Right atrium auricular region (tissue), 2 donors: ENCODE data around the gene CNOT8. TPM values are rescaled to one million over a fixed set of nuclear protein-coding genes. Genes with fewer than 3 reads are reported as not detected.
A peak's percentile ranks its signal among the peaks of the same experiment; 100 is the strongest.

Experiments used
- DNase-seq: peaks from one replicate; pipeline ENCODE4 v3.0.0-alpha.2; 2019; ENCODE audit warnings: low spot score
- H3K27ac ChIP-seq, 2 donors: fragments of 200-600 bp; sonication (generic); 1 replicate in 1 of 2; 2 replicates in 1 of 2; pipeline ENCODE4 v1.5.1; 2016 to 2019
- H3K27me3 ChIP-seq, 2 donors: fragments of 200-600 bp; sonication (generic); one replicate each; pipeline versions ENCODE4 v1.5.1 to v1.6.0; 2017 to 2019
- H3K36me3 ChIP-seq: fragments of 200-600 bp; sonication (generic); one replicate; pipeline ENCODE4 v1.5.1; 2016
- H3K4me1 ChIP-seq, 2 donors: fragments of 200-600 bp; sonication (generic); one replicate each; pipeline versions ENCODE4 v1.5.1 to v1.6.0; 2017 to 2019
- H3K4me3 ChIP-seq, 2 donors: fragments of 200-600 bp; sonication (generic); 1 replicate in 1 of 2; 2 replicates in 1 of 2; pipeline ENCODE4 v1.5.1; 2017 to 2019; ENCODE audit warnings: mild to moderate bottlenecking in 1 of 2, moderate library complexity in 1 of 2
- H3K9me3 ChIP-seq, 2 donors: fragments of 200-600 bp; sonication (generic); one replicate each; pipeline ENCODE4 v1.5.1; 2019
- total RNA-seq, 2 donors: library from RNA; depleted of rRNA; stranded (reverse); fragments of >200 nt; gene quantifications; one replicate each; pipeline ENCODE4 v1.1.0, GENCODE V29; 2016
- TF ChIP-seq, protein P1 (sequence below), 2 donors: fragments of 200-600 bp; sonication (generic); IDR thresholded peaks; one replicate each; pipeline ENCODE4 v1.5.1; 2019; ENCODE audit warnings: antibody characterized with exemption in 2 of 2

CNOT8 gene
- total RNA-seq, 2 donors from 2014 or later, result 28.0 to 31.4 TPM

DNA sequence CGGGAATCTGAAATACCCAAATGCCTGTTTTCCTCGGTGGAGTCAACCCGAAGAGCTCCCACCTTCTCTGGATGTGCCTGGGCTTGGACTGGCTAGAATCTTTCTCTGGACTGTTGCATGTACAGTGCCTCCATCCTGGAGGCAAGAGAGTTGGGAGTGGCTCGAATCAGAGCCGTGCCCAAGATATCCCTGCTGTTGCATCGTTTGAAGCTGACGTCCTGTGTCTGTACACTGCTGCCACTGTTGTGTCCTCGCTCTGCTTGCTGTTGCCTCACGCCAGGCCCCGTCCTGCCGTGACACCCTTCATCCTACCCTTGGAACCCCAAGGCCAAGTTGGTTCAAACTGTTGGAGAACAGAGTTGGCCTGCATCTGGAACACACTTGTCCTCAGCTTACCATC, 43.4 kb upstream of the CNOT8 start:
- no peak for DNase-seq
- TF ChIP-seq, protein P1, sequence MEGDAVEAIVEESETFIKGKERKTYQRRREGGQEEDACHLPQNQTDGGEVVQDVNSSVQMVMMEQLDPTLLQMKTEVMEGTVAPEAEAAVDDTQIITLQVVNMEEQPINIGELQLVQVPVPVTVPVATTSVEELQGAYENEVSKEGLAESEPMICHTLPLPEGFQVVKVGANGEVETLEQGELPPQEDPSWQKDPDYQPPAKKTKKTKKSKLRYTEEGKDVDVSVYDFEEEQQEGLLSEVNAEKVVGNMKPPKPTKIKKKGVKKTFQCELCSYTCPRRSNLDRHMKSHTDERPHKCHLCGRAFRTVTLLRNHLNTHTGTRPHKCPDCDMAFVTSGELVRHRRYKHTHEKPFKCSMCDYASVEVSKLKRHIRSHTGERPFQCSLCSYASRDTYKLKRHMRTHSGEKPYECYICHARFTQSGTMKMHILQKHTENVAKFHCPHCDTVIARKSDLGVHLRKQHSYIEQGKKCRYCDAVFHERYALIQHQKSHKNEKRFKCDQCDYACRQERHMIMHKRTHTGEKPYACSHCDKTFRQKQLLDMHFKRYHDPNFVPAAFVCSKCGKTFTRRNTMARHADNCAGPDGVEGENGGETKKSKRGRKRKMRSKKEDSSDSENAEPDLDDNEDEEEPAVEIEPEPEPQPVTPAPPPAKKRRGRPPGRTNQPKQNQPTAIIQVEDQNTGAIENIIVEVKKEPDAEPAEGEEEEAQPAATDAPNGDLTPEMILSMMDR (IDR thresholded peaks at IDR 0.05), result no peak
- Histone ChIP-seq H3K4me1 (peaks cover 0 to 8% of the 10 kb centered on the region in 2 donors), H3K4me3 (no peak overlapping the region), H3K36me3 (peaks cover 72% of the 10 kb centered on the region), H3K9me3 (no peaks in the 10 kb centered on the region), H3K27me3 (no peaks in the 10 kb centered on the region), H3K27ac (no peak overlapping the region)

DNA sequence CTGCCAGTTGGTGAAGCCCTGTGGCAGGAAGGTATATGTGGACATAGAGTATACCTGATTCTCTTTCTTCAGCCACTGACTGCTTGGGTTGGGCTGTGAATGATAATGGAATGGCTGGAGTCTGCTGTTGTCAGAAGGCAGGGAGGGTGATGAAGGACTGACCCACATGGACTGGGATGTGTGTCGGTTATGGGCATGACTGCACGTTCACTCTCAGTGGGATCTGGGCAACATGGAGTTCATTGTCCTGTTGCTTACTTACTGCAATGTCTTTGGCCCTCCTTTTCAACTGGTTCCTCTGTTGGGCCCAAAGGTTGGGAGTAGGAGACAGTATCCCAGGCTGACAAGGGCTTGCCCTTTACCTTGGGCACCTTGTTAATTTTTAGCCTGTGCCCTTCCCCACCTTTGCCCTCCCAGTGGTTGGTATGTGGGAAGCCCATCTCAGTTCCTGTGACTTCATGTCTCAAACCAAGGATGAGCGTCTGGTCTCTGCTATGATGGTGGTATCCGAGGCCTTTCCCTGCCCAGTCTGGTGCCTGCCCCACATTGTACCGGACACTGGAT, 42.7 kb upstream of the CNOT8 start:
- Histone ChIP-seq H3K27ac (no peak overlapping the region), H3K9me3 (no peaks in the 10 kb centered on the region), H3K4me1 (peaks cover 0 to 8% of the 10 kb centered on the region in 2 donors), H3K4me3 (no peak overlapping the region), H3K36me3 (peaks cover 72% of the 10 kb centered on the region), H3K27me3 (no peaks in the 10 kb centered on the region)
- TF ChIP-seq, protein P1 (IDR thresholded peaks at IDR 0.05), result no peak
- DNase-seq, result no peak

- TF ChIP-seq, protein P1 (IDR thresholded peaks at IDR 0.05), result no peak
- H3K4me3 ChIP-seq, result no peak overlapping the region
- DNase-seq, result no peak
- H3K27ac ChIP-seq, result no peak overlapping the region
- H3K36me3 ChIP-seq, result peaks cover 72% of the 10 kb centered on the region
- H3K9me3 ChIP-seq, result no peaks in the 10 kb centered on the region
- peaks cover 0 to 8% of the 10 kb centered on the region in 2 donors for H3K4me1 ChIP-seq
- H3K27me3 ChIP-seq, result no peaks in the 10 kb centered on the region
Observed at GRCh38 chr5:154816891-154817492, 41.4 kb upstream of the CNOT8 start.

GRCh38 chr5:154817815-154818214, 40.6 kb upstream of the CNOT8 start:
- no peak overlapping the region for H3K4me3 ChIP-seq
- TF ChIP-seq, protein P1 (IDR thresholded peaks at IDR 0.05), result no peak
- no peak for DNase-seq
- H3K27me3 ChIP-seq, result no peaks in the 10 kb centered on the region
- no peaks in the 10 kb centered on the region for H3K9me3 ChIP-seq
- H3K36me3 ChIP-seq, result peaks cover 73% of the 10 kb centered on the region
- H3K27ac ChIP-seq, result no peak overlapping the region
- peaks cover 0 to 8% of the 10 kb centered on the region in 2 donors for H3K4me1 ChIP-seq

- no peak for DNase-seq
- peak overlapping the region in 1 of 2 donors; percentile 20 for H3K27ac ChIP-seq
Observed at GRCh38 chr5:154818471-154819116, 39.8 kb upstream of the CNOT8 start.

More at GRCh38 chr5:154818471-154819116, 39.8 kb upstream of the CNOT8 start:
- Histone ChIP-seq H3K4me3 (no peak overlapping the region), H3K9me3 (no peaks in the 10 kb centered on the region), H3K36me3 (peaks cover 72% of the 10 kb centered on the region), H3K27me3 (no peaks in the 10 kb centered on the region), H3K4me1 (peaks cover 0 to 8% of the 10 kb centered on the region in 2 donors)
- TF ChIP-seq, protein P1 (IDR thresholded peaks at IDR 0.05), result no peak
